ENCODE results near the gene ITGB4.

DNA sequence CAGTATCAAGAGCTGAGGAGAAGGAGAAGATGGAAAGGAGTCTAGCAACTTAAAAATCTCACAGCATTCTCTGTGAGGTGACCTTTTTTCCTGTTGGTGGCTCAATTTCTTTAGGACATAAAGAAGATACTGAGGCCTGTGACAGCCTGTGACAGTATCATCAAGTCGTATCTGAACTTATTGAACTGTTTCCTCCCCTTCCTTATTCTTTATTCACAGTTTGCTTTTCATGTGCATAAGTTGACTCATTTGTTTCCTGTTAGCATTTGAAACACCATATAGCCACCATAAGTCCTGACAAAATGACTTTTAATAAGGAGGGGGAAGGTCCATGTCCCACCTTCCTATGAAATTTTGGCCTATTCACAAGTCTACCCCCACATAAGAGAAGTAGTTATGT, 72.2 kb downstream of the ITGB4 start:
- TF ChIP-seq POLR2A (IDR thresholded peaks at IDR 0.05; ENCODE audit: low read length) (no peak), GATA1 (IDR thresholded peaks at IDR 0.05; ENCODE audit: low read depth, low read length) (no peak)

All from erythroblast (primary cell).